HepG2 (cell line): Measurements from ENCODE around the gene CDV3. TPM values are rescaled to one million over a fixed set of nuclear protein-coding genes. Genes with fewer than 3 reads are reported as not detected.

ENCODE experiments used
- ATAC-seq: fragments of 200-7000 bp; cut with Tn5 transposase; 3 replicates; pipeline ENCODE4 v1.9.1; 2020; ENCODE audit warnings: mild to moderate bottlenecking, moderate library complexity
- BruUV-seq: library from RNA; stranded (reverse); fragments of 400-500 nt; replicated peaks from 2 replicates; lab custom pipeline; 2021; lab: Mats Ljungman, UMichigan
- CTCF ChIA-PET: fragments of 300-600 bp; formaldehyde crosslinking; extraction: SDS; loops from one replicate; lab custom pipeline; 2021; ENCODE audit warnings: low total read pairs, inconsistent platforms, low intra/inter-chr PET ratio; lab: Yijun Ruan, JAX
- POLR2A ChIA-PET: fragments of 350-600 bp; sonication (Branson Sonifier 250); formaldehyde crosslinking; loops from one replicate; lab custom pipeline; 2020; ENCODE audit warnings: antibody characterized with exemption, inconsistent platforms; lab: Yijun Ruan, JAX
- DNase-seq: peaks from one replicate; pipeline ENCODE4 v3.0.0-alpha.2; 2015; ENCODE audit warnings: low spot score
- FAIRE-seq: peaks from 3 replicates; lab custom pipeline; 2011; peaks lifted over from hg19 to GRCh38; lab: Jason Lieb, UNC
- H2AFZ ChIP-seq: one replicate; pipeline ENCODE4 v1.6.1; 2011; ENCODE audit warnings: low read length, inconsistent platforms
- H3K27ac ChIP-seq: fragments of 300-600 bp; 3 replicates; pipeline ENCODE4 v1.8.0; 2011; ENCODE audit warnings: mixed run types, mild to moderate bottlenecking, mixed read lengths, low read length, inconsistent platforms; ENCODE audit not compliant: insufficient read depth; ENCODE audit errors: extremely low read length
- H3K27me3 ChIP-seq, 2 experiments: fragments of 200-600 bp in 1 of 2; 2 replicates in 1 of 2; 3 replicates in 1 of 2; pipeline versions ENCODE4 v1.6.0 to v1.8.0; 2011; ENCODE audit warnings: low read length in 2 of 2, mild to moderate bottlenecking in 2 of 2, moderate library complexity in 2 of 2, inconsistent platforms in 1 of 2; ENCODE audit not compliant: insufficient read depth in 2 of 2, control insufficient read depth in 1 of 2
- H3K36me3 ChIP-seq, 2 experiments: fragments of 200-600 bp in 1 of 2; replicated peaks in 1 of 2; 2 replicates in 1 of 2; 3 replicates in 1 of 2; pipeline versions ENCODE4 v1.5.1 to v1.8.0; 2011; ENCODE audit warnings: low read length in 2 of 2, inconsistent platforms in 1 of 2; ENCODE audit not compliant: insufficient read depth in 2 of 2, control insufficient read depth in 1 of 2
- H3K4me1 ChIP-seq: 2 replicates; pipeline ENCODE4 v1.5.1; 2012; ENCODE audit warnings: low read length, inconsistent platforms; ENCODE audit not compliant: insufficient read depth
- H3K4me2 ChIP-seq: 2 replicates; pipeline ENCODE4 v1.6.0; 2011; ENCODE audit warnings: low read depth, low read length, inconsistent platforms
- H3K4me3 ChIP-seq, 3 experiments: fragments of 200-600 bp in 1 of 3; sonication (generic), shearing (Covaris generic) in 1 of 3; replicated peaks in 1 of 3; 2 replicates each; pipeline ENCODE4 v1.5.1; 2011 to 2016; ENCODE audit warnings: low read length in 3 of 3, inconsistent platforms in 2 of 3, low read depth in 2 of 3, mild to moderate bottlenecking in 2 of 3, control low read depth in 1 of 3, mixed read lengths in 1 of 3; ENCODE audit not compliant: insufficient read depth in 1 of 3
- H3K79me2 ChIP-seq: one replicate; pipeline ENCODE4 v1.6.1; 2011; ENCODE audit warnings: low read length, inconsistent platforms; ENCODE audit not compliant: insufficient read depth
- H3K9ac ChIP-seq: 2 replicates; pipeline ENCODE4 v1.6.0; 2011; ENCODE audit warnings: mild to moderate bottlenecking, low read depth, low read length, inconsistent platforms; ENCODE audit not compliant: insufficient read depth
- H3K9me3 ChIP-seq: 2 replicates; pipeline ENCODE4 v1.5.1; 2012; ENCODE audit warnings: mild to moderate bottlenecking, low read length
- H4K20me1 ChIP-seq: 2 replicates; pipeline ENCODE4 v1.6.0; 2011; ENCODE audit warnings: inconsistent platforms, mild to moderate bottlenecking, low read length, moderate library complexity; ENCODE audit not compliant: insufficient read depth
- ONECUT2 ChIP-seq: sonication (generic); formaldehyde crosslinking; IDR thresholded peaks from 2 replicates; pipeline ENCODE4 v1.4.0; 2020; ENCODE audit warnings: missing genetic modification reagents
- PHF5A ChIP-seq: IDR thresholded peaks from one replicate; pipeline ENCODE4 v1.6.1; 2018; ENCODE audit warnings: low read depth, missing genetic modification reagents; ENCODE audit not compliant: unreplicated experiment
- RBAK ChIP-seq: sonication (generic); formaldehyde crosslinking; IDR thresholded peaks from 2 replicates; pipeline ENCODE4 v1.5.1; 2020; ENCODE audit warnings: mild to moderate bottlenecking, missing genetic modification reagents
- TIGD3 ChIP-seq: sonication (generic); formaldehyde crosslinking; IDR thresholded peaks from 2 replicates; pipeline ENCODE4 v1.5.1; 2020; ENCODE audit warnings: mild to moderate bottlenecking, missing genetic modification reagents, borderline replicate concordance
- ZNF547 ChIP-seq: sonication (generic); formaldehyde crosslinking; IDR thresholded peaks from 2 replicates; pipeline ENCODE4 v1.5.1; 2020; ENCODE audit warnings: mild to moderate bottlenecking, missing genetic modification reagents
- WGBS: methylation state at CpG from one replicate; pipeline ENCODE4 v1.1.6; 2017; ENCODE audit warnings: low lambda C conversion rate; 5-methylcytosine and 5-hydroxymethylcytosine counted together
- in situ Hi-C: cut with HindIII; loops from 2 replicates; pipeline ENCODE4 v1.10.0; 2017; ENCODE audit warnings: low pct_unique_long_range_greater_than_20kb; ENCODE audit not compliant: extremely low pct_ligation_motif_present
- intact Hi-C: fragments of 100-400 bp; cut with micrococcal nuclease; formaldehyde crosslinking; loops from one replicate; pipeline ENCODE4 v1.10.0; 2022; ENCODE audit not compliant: unreplicated experiment
- polyA plus RNA-seq, 8 experiments: library from polyadenylated mRNA; depleted of rRNA in 3 of 8; stranded (reverse) in 7 of 8; unstranded in 1 of 8; fragments of >200 nt; fragmentation: Illumina TruSeq in 4 of 8; extraction: Trizol in 4 of 8; gene quantifications; 2 replicates each; pipeline versions ENCODE4 v1.2.1 to v1.2.3, GENCODE V29; 2011 to 2016; ENCODE audit warnings: low read depth in 4 of 8, missing spikeins in 1 of 8, mixed read lengths in 1 of 8; ENCODE audit not compliant: insufficient read depth in 1 of 8
- total RNA-seq, 5 experiments: library from RNA; depleted of rRNA; stranded (reverse); fragments of >200 nt; fragmentation: Illumina TruSeq; extraction: Trizol; gene quantifications; 2 replicates each; pipeline ENCODE4 v1.2.3, GENCODE V29; 2016; ENCODE audit warnings: low read depth in 1 of 5

The CDV3 gene
- total and polyA plus RNA-seq, 2 of the 13 experiments (the other 11 are each of a cell fraction or from before 2014, with no cell fraction given): 46.6 to 145 TPM

GRCh38 chr3:133529809-133530208 is 43.7 kb upstream of the CDV3 start:
- H3K4me1 ChIP-seq: no peaks in the 10 kb centered on the region
- H3K9ac ChIP-seq: no peak overlapping the region
- CTCF ChIA-PET: no interaction called here
- intact Hi-C loops (no loop called here), in situ Hi-C loops (no loop called here)
- no peak for FAIRE-seq
- no peaks in the 10 kb centered on the region for H4K20me1 ChIP-seq
- no peaks in the 10 kb centered on the region for H3K36me3 ChIP-seq
- H3K27me3 ChIP-seq: no peaks in the 10 kb centered on the region
- H3K4me2 ChIP-seq: no peak overlapping the region
- no peak for DNase-seq
- ATAC-seq: no peak
- no peak overlapping the region for H2AFZ ChIP-seq
- TF ChIP-seq PHF5A (CRISPR knock-in tag) (no peak), RBAK (CRISPR knock-in tag) (peak; percentile 94), ZNF547 (CRISPR knock-in tag) (no peak), TIGD3 (CRISPR knock-in tag) (no peak)
- BruUV-seq: no TSS peak
- POLR2A ChIA-PET: interaction anchor here (0.7 kb wide), 1 partner anchor 36 kb away, joined by 3 read pairs; no protein-coding TSS in a partner anchor
- H3K27ac ChIP-seq: no peak overlapping the region
- H3K9me3 ChIP-seq: peaks cover 6% of the 10 kb centered on the region; the same call in 1 of the 2 replicates
- no peaks in the 10 kb centered on the region for H3K79me2 ChIP-seq
- WGBS: 94% methylated on average over 2 of the region's 2 CpGs
- no peak overlapping the region for H3K4me3 ChIP-seq

- Histone ChIP-seq H3K9ac (no peak overlapping the region), H3K4me3 (no peak overlapping the region), H3K4me2 (no peak overlapping the region), H3K27me3 (no peaks in the 10 kb centered on the region), H3K9me3 (peaks cover 6% of the 10 kb centered on the region; the same call in 1 of the 2 replicates), H3K36me3 (no peaks in the 10 kb centered on the region)
- POLR2A ChIA-PET: no interaction called here
- ATAC-seq: no peak
- in situ Hi-C loops: no loop called here
- no peak for TF ChIP-seq ONECUT2
- TF ChIP-seq, all 625 proteins: peak for 0
- H3K4me1 ChIP-seq: peaks cover 17% of the 10 kb centered on the region
- no peaks in the 10 kb centered on the region for H3K79me2 ChIP-seq
- DNase-seq (no peak), FAIRE-seq (no peak)
- no peak overlapping the region for H2AFZ ChIP-seq
- 48% methylated on average over 5 of the region's 5 CpGs for WGBS
- intact Hi-C loops: no loop called here
- H3K27ac ChIP-seq: no peak overlapping the region
- no peaks in the 10 kb centered on the region for H4K20me1 ChIP-seq
- no TSS peak for BruUV-seq
- CTCF ChIA-PET: no interaction called here
These were observed 41.5 kb upstream of the CDV3 start for GRCh38 chr3:133531981-133532380.
